Right lobe of liver (tissue), 6 donors: ENCODE measurements around the gene IFT20. TPM values are rescaled to one million over a fixed set of nuclear protein-coding genes. Genes with fewer than 3 reads are reported as not detected.
A peak's percentile ranks its signal among the peaks of the same experiment; 100 is the strongest.

Experiments used
- ATAC-seq, 4 donors: fragments of 200-7000 bp; cut with Tn5 transposase; one replicate each; pipeline ENCODE4 v1.9.1; 2020; ENCODE audit warnings: mild to moderate bottlenecking in 4 of 4, moderate library complexity in 4 of 4
- DNase-seq, 3 donors: peaks; one replicate each; pipeline ENCODE4 v3.0.0-alpha.2; 2020
- H3K27ac ChIP-seq, 3 donors: fragments of 200-600 bp; one replicate each; pipeline ENCODE4 v1.8.0; 2022
- H3K27me3 ChIP-seq, 2 donors: fragments of 200-600 bp; one replicate each; pipeline ENCODE4 v1.8.0; 2022
- H3K36me3 ChIP-seq, 4 donors: fragments of 200-600 bp; sonication (generic) in 1 of 4; one replicate each; pipeline versions ENCODE4 v1.5.1 to v1.8.0; 2017 to 2022; ENCODE audit warnings: control low read depth in 1 of 4
- H3K4me1 ChIP-seq, 4 donors: fragments of 200-600 bp; sonication (generic) in 1 of 4; one replicate each; pipeline versions ENCODE4 v1.5.1 to v1.8.0; 2017 to 2022; ENCODE audit warnings: control low read depth in 1 of 4
- H3K4me3 ChIP-seq, 3 donors: fragments of 200-600 bp; one replicate each; pipeline ENCODE4 v1.8.0; 2022
- H3K9me3 ChIP-seq, 4 donors: fragments of 200-600 bp; sonication (generic) in 1 of 4; one replicate each; pipeline versions ENCODE4 v1.5.1 to v1.8.0; 2017 to 2022; ENCODE audit warnings: control low read depth in 1 of 4
- CTCF ChIP-seq, 4 donors: fragments of 200-600 bp in 3 of 4; fragments of 450-650 bp in 1 of 4; IDR thresholded peaks; one replicate each; pipeline versions ENCODE4 v1.5.1 to v1.8.0; 2016 to 2022; ENCODE audit warnings: antibody characterized with exemption in 4 of 4, mild to moderate bottlenecking in 2 of 4
- POLR2A ChIP-seq: fragments of 450-650 bp; IDR thresholded peaks from one replicate; pipeline ENCODE4 v1.6.1; 2017; ENCODE audit warnings: antibody characterized with exemption, mild to moderate bottlenecking
- WGBS: methylation state at CpG from one replicate; pipeline ENCODE4 v1.1.6; 2018; ENCODE audit warnings: low coverage, low lambda C conversion rate; ENCODE audit not compliant: insufficient coverage; ENCODE audit errors: missing lambda C conversion rate; 5-methylcytosine and 5-hydroxymethylcytosine counted together
- intact Hi-C, 2 donors: fragments of 100-400 bp; cut with DNase I; formaldehyde crosslinking; loops; one replicate each; pipeline versions ENCODE4 v1.11.2 to v1.14.1; 2022
- total RNA-seq, 6 experiments: library from RNA; depleted of rRNA in 2 of 6; stranded (reverse); fragments of >200 nt in 2 of 6; fragmentation: NEBNext Ultra II Directional in 3 of 6; extraction: Animal tissue kit (Norgen Biotek cat#: 25700) in 3 of 6; gene quantifications; one replicate each; pipeline versions ENCODE4 v1.1.0 to v1.2.4, GENCODE V29; 2016 to 2023
- donor health status: DM: no; HTN: yes; CAD: no.
- donor health status: DM: no; HTN: no; CAD: no.
- donor health status: DM: no; HTN: no; CAD: no.
- donor health status: DM: no; HTN: yes; CAD: no.
- donor health status: DM: no; HTN: yes; CAD: no.

Gene IFT20
- total RNA-seq, 6 experiments from 2014 or later = 20.6 to 29.6 (median 26.1) TPM

GRCh38 chr17:28346746-28347246 lies 11.5 kb upstream of the IFT20 start:
- peak overlapping the region in 2 of 3 donors; percentile 22 to 34 for H3K4me3 ChIP-seq
- TF ChIP-seq POLR2A (no peak), CTCF (IDR thresholded peaks at IDR 0.05) (peak; percentile 46 to 65 (median 61))
- no peaks in the 10 kb centered on the region for H3K9me3 ChIP-seq
- H3K4me1 ChIP-seq = peaks cover 3 to 62% (median 34%) of the 10 kb centered on the region in 4 donors
- H3K27me3 ChIP-seq = no peaks in the 10 kb centered on the region
- H3K27ac ChIP-seq = peak overlapping the region; percentile 72 to 89 (median 86)
- intact Hi-C loops = loop anchor here in 1 of 2 donors (10.0 kb wide), 1 partner anchor 112 kb away; no protein-coding TSS in a partner anchor
- WGBS = 13% methylated on average over 7 of the region's 7 CpGs
- H3K36me3 ChIP-seq = peaks cover 8 to 74% (median 40%) of the 10 kb centered on the region in 4 donors
- ATAC-seq (peak; percentile 63 to 83 (median 70)), DNase-seq (peak; percentile 66 to 83 (median 77))

GRCh38 chr17:28346199-28346580 lies 10.9 kb upstream of the IFT20 start:
- WGBS = 27% methylated on average over 2 of the region's 2 CpGs
- Histone ChIP-seq H3K4me1 (peaks cover 3 to 62% (median 34%) of the 10 kb centered on the region in 4 donors), H3K9me3 (no peaks in the 10 kb centered on the region), H3K27ac (peak overlapping the region; percentile 72 to 89 (median 86)), H3K36me3 (peaks cover 8 to 74% (median 44%) of the 10 kb centered on the region in 4 donors), H3K27me3 (no peaks in the 10 kb centered on the region), H3K4me3 (peak overlapping the region in 2 of 3 donors; percentile 22 to 34)
- DNase-seq = no peak
- peak in 1 of 4 donors; percentile 1 for ATAC-seq
- intact Hi-C loops = loop anchor here in 1 of 2 donors (10.0 kb wide), 1 partner anchor 111 kb away; no protein-coding TSS in a partner anchor
- TF ChIP-seq CTCF (IDR thresholded peaks at IDR 0.05) = no peak

- peak; percentile 62 to 75 (median 70) for DNase-seq
- Histone ChIP-seq H3K27ac (peak overlapping the region; percentile 72 to 89 (median 86)), H3K27me3 (no peaks in the 10 kb centered on the region), H3K4me1 (peaks cover 3 to 62% (median 34%) of the 10 kb centered on the region in 4 donors), H3K36me3 (peaks cover 7 to 74% (median 44%) of the 10 kb centered on the region in 4 donors), H3K4me3 (peak overlapping the region in 2 of 3 donors; percentile 22 to 34), H3K9me3 (no peaks in the 10 kb centered on the region)
- 3% methylated on average over 5 of the region's 13 CpGs for WGBS
- intact Hi-C loops = loop anchor here in 1 of 2 donors (10.0 kb wide), 1 partner anchor 111 kb away; no protein-coding TSS in a partner anchor
- TF ChIP-seq POLR2A (peak; percentile 30), CTCF (IDR thresholded peaks at IDR 0.05) (no peak)
- ATAC-seq = peak; percentile 38 to 56 (median 52)
Observed at GRCh38 chr17:28345419-28346198, 10.3 kb upstream of the IFT20 start.

- no CpG with 5 or more reads among the region's 19 CpGs for WGBS
- DNase-seq = no peak
- TF ChIP-seq POLR2A (no peak), CTCF (IDR thresholded peaks at IDR 0.05) (no peak)
- ATAC-seq = no peak
- Histone ChIP-seq H3K4me1 (peaks cover 3 to 62% (median 34%) of the 10 kb centered on the region in 4 donors), H3K4me3 (no peak overlapping the region), H3K27me3 (no peaks in the 10 kb centered on the region), H3K36me3 (peaks cover 4 to 72% (median 41%) of the 10 kb centered on the region in 4 donors), H3K9me3 (no peaks in the 10 kb centered on the region), H3K27ac (peak overlapping the region in 2 of 3 donors; percentile 86 to 89)
- intact Hi-C loops = loop anchor here in 1 of 2 donors (10.0 kb wide), 1 partner anchor 110 kb away; no protein-coding TSS in a partner anchor
Observed at GRCh38 chr17:28344435-28344901, 9.2 kb upstream of the IFT20 start.
